Endothelial cell of umbilical vein (primary cell): ENCODE measurements around the gene TMEM81. TPM values are rescaled to one million over a fixed set of nuclear protein-coding genes. Genes with fewer than 3 reads are reported as not detected.

Source experiments
- BruUV-seq: library from RNA; stranded (reverse); fragments of 400-500 nt; replicated peaks from 2 replicates; lab custom pipeline; 2021; lab: Mats Ljungman, UMichigan
- CTCF ChIA-PET: fragments of 300-600, 350-600 bp; sonication (Branson Sonifier 250); formaldehyde crosslinking; loops from one replicate; lab custom pipeline; 2021; ENCODE audit warnings: antibody characterized with exemption, inconsistent platforms; lab: Charles Lee
- POLR2A ChIA-PET: fragments of 300-600, 350-600 bp; sonication (Branson Sonifier 250); formaldehyde crosslinking; loops from one replicate; lab custom pipeline; 2021; ENCODE audit warnings: antibody characterized with exemption, inconsistent platforms; lab: Charles Lee
- DNase-seq: peaks from one replicate; pipeline ENCODE4 v3.0.0-alpha.2; 2011; ENCODE audit warnings: low read depth, low spot score
- FAIRE-seq: peaks from 2 replicates; lab custom pipeline; 2011; peaks lifted over from hg19 to GRCh38; lab: Jason Lieb, UNC
- H2AFZ ChIP-seq: 2 replicates; pipeline ENCODE4 v1.6.0; 2012; ENCODE audit warnings: low read depth, low read length, control low read depth, inconsistent platforms
- H3K27ac ChIP-seq: 2 replicates; pipeline ENCODE4 v1.5.1; 2011; ENCODE audit warnings: low read depth, mild to moderate bottlenecking, control low read depth, low read length, moderate library complexity; ENCODE audit not compliant: insufficient read depth
- H3K27me3 ChIP-seq, 2 experiments: 2 replicates each; pipeline versions ENCODE4 v1.6.0 to v1.6.1; 2011; ENCODE audit warnings: low read length in 2 of 2, mixed read lengths in 1 of 2; ENCODE audit not compliant: control insufficient read depth in 2 of 2, insufficient read depth in 2 of 2
- H3K36me3 ChIP-seq, 2 experiments: 2 replicates in 1 of 2; 3 replicates in 1 of 2; pipeline ENCODE4 v1.5.1; 2011; ENCODE audit warnings: low read length in 2 of 2, mild to moderate bottlenecking in 1 of 2, moderate library complexity in 1 of 2; ENCODE audit not compliant: control insufficient read depth in 2 of 2, insufficient read depth in 2 of 2; ENCODE audit errors: extremely low read depth in 1 of 2
- H3K4me1 ChIP-seq: 3 replicates; pipeline ENCODE4 v1.5.1; 2011; ENCODE audit warnings: mild to moderate bottlenecking, low read length; ENCODE audit not compliant: control insufficient read depth, insufficient read depth; ENCODE audit errors: extremely low read depth
- H3K4me2 ChIP-seq: 2 replicates; pipeline ENCODE4 v1.6.1; 2011; ENCODE audit warnings: low read length, control low read depth, mixed read lengths; ENCODE audit not compliant: insufficient read depth
- H3K4me3 ChIP-seq, 3 experiments: fragments of 200-600 bp in 1 of 3; sonication (generic), shearing (Covaris generic) in 1 of 3; replicated peaks in 1 of 3; 2 replicates each; pipeline ENCODE4 v1.5.1; 2011 to 2016; ENCODE audit warnings: control low read depth in 3 of 3, low read length in 3 of 3, mild to moderate bottlenecking in 2 of 3, inconsistent platforms in 1 of 3, low read depth in 1 of 3, moderate library complexity in 1 of 3; ENCODE audit not compliant: insufficient read depth in 1 of 3
- H3K79me2 ChIP-seq: 2 replicates; pipeline ENCODE4 v1.6.0; 2012; ENCODE audit warnings: low read length, inconsistent platforms; ENCODE audit not compliant: control insufficient read depth, insufficient read depth
- H3K9ac ChIP-seq: replicated peaks from 2 replicates; pipeline ENCODE3; 2011; ENCODE audit warnings: low read length, control low read depth; ENCODE audit not compliant: insufficient read depth; ENCODE audit errors: extremely low read depth
- H3K9me1 ChIP-seq: replicated peaks from 3 replicates; pipeline ENCODE4 v1.6.0; 2011; ENCODE audit warnings: mild to moderate bottlenecking, low read length; ENCODE audit not compliant: control insufficient read depth, insufficient read depth; ENCODE audit errors: extremely low read depth
- H3K9me3 ChIP-seq: replicated peaks from 2 replicates; pipeline ENCODE4 v1.5.1; 2012; ENCODE audit warnings: low read length, inconsistent platforms; ENCODE audit not compliant: control insufficient read depth, insufficient read depth
- H4K20me1 ChIP-seq: replicated peaks from 2 replicates; pipeline ENCODE3; 2011; ENCODE audit warnings: mild to moderate bottlenecking, low read length; ENCODE audit not compliant: control insufficient read depth, insufficient read depth; ENCODE audit errors: extremely low read depth
- EZH2 ChIP-seq: IDR thresholded peaks from 2 replicates; pipeline ENCODE4 v1.6.1; 2012; ENCODE audit warnings: borderline replicate concordance, low read depth, mild to moderate bottlenecking, moderate library complexity, low read length, inconsistent platforms; ENCODE audit not compliant: severe bottlenecking
- FOS ChIP-seq: IDR thresholded peaks from 2 replicates; pipeline ENCODE4 v1.6.1; 2011; ENCODE audit warnings: mild to moderate bottlenecking, low read length, moderate library complexity, borderline replicate concordance; ENCODE audit not compliant: insufficient read depth
- GATA2 ChIP-seq: IDR thresholded peaks from 2 replicates; pipeline ENCODE4 v1.7.0; 2011; ENCODE audit warnings: low read depth, mild to moderate bottlenecking, moderate library complexity, mixed read lengths, low read length; ENCODE audit not compliant: insufficient read length, insufficient read depth
- JUN ChIP-seq: IDR thresholded peaks from 2 replicates; pipeline ENCODE4 v1.6.1; 2011; ENCODE audit warnings: borderline replicate concordance, low read depth; ENCODE audit not compliant: insufficient read length, insufficient read depth
- MYC ChIP-seq: IDR thresholded peaks from one replicate; pipeline ENCODE4 v1.6.1; 2011; ENCODE audit warnings: mild to moderate bottlenecking, low read depth, low read length
- POLR2A ChIP-seq: IDR thresholded peaks from 2 replicates; pipeline ENCODE4 v1.6.1; 2012; ENCODE audit warnings: low read depth, mild to moderate bottlenecking, control low read depth, low read length
- POLR2AphosphoS5 ChIP-seq: IDR thresholded peaks from 2 replicates; pipeline ENCODE4 v1.6.1; 2012; ENCODE audit warnings: low read depth, mild to moderate bottlenecking, control low read depth, low read length, moderate library complexity; ENCODE audit not compliant: insufficient read depth
- dilution Hi-C: fragments of 300-500 bp; cut with MboI; formaldehyde crosslinking; loops from one replicate; pipeline ENCODE4 v1.15.0; 2019; ENCODE audit warnings: low sequenced_read_pairs; ENCODE audit not compliant: extremely low pct_ligation_motif_present
- intact Hi-C: fragments of 100-400 bp; cut with micrococcal nuclease; formaldehyde crosslinking; loops from one replicate; pipeline ENCODE4 v1.10.0; 2022
- polyA plus RNA-seq, 4 experiments: library from polyadenylated mRNA; depleted of rRNA in 3 of 4; stranded (reverse) in 3 of 4; unstranded in 1 of 4; fragments of >200 nt; gene quantifications; 2 replicates each; pipeline versions ENCODE4 v1.2.1 to v1.2.3, GENCODE V29; 2011 to 2012; ENCODE audit warnings: missing spikeins in 1 of 4
- total RNA-seq: library from RNA; stranded (reverse); gene quantifications from 2 replicates; pipeline ENCODE4 v1.2.3, GENCODE V29; 2021
- TF ChIP-seq, protein P1 (sequence below): IDR thresholded peaks from 2 replicates; pipeline ENCODE4 v1.6.1; 2011; ENCODE audit not compliant: insufficient read depth, insufficient read length
- TF ChIP-seq, protein P2 (sequence below), 2 donors: IDR thresholded peaks; 1 replicate in 1 of 2; 2 replicates in 1 of 2; pipeline ENCODE4 v1.5.1; 2011; ENCODE audit warnings: low read length in 2 of 2, mild to moderate bottlenecking in 2 of 2, moderate library complexity in 2 of 2, control low read depth in 1 of 2, inconsistent platforms in 1 of 2, low read depth in 1 of 2; ENCODE audit not compliant: insufficient read depth in 1 of 2; ENCODE audit errors: extremely low read depth in 1 of 2

The TMEM81 gene
- total and polyA plus RNA-seq, 2 donors (not counting 3 experiments of a cell fraction or from before 2014, with no cell fraction given), result 1.5 to 2.9 TPM

GRCh38 chr1:205058853-205059252 lies 25.4 kb downstream of the TMEM81 start:
- CTCF ChIA-PET, result interaction anchor here (1.5 to 1.8 kb wide), 2 partner anchors 68 to 69 kb away, joined by 3 to 6 read pairs; no protein-coding TSS in a partner anchor
- intact Hi-C loops, result no loop called here
- BruUV-seq, result no TSS peak
- Histone ChIP-seq H3K27me3 (peaks cover 0 to 2% of the 10 kb centered on the region in 2 experiments), H3K4me2 (no peak overlapping the region), H3K4me3 (no peak overlapping the region), H3K79me2 (no peaks in the 10 kb centered on the region), H3K36me3 (no peaks in the 10 kb centered on the region), H4K20me1 (no peaks in the 10 kb centered on the region), H2AFZ (no peak overlapping the region), H3K9ac (no peak overlapping the region), H3K9me1 (no peaks in the 10 kb centered on the region), H3K9me3 (no peaks in the 10 kb centered on the region), H3K27ac (no peak overlapping the region), H3K4me1 (no peaks in the 10 kb centered on the region)
- FAIRE-seq (no peak), DNase-seq (no peak)
- POLR2A ChIA-PET, result no interaction called here
- TF ChIP-seq JUN, result no peak
- TF ChIP-seq, protein P1, sequence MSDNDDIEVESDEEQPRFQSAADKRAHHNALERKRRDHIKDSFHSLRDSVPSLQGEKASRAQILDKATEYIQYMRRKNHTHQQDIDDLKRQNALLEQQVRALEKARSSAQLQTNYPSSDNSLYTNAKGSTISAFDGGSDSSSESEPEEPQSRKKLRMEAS, result no peak
- TF ChIP-seq MYC, result no peak
- no peak for TF ChIP-seq FOS
- no peak for TF ChIP-seq GATA2
- no peak for TF ChIP-seq POLR2AphosphoS5
- TF ChIP-seq POLR2A, result no peak
- TF ChIP-seq EZH2, result no peak
- TF ChIP-seq, protein P2, sequence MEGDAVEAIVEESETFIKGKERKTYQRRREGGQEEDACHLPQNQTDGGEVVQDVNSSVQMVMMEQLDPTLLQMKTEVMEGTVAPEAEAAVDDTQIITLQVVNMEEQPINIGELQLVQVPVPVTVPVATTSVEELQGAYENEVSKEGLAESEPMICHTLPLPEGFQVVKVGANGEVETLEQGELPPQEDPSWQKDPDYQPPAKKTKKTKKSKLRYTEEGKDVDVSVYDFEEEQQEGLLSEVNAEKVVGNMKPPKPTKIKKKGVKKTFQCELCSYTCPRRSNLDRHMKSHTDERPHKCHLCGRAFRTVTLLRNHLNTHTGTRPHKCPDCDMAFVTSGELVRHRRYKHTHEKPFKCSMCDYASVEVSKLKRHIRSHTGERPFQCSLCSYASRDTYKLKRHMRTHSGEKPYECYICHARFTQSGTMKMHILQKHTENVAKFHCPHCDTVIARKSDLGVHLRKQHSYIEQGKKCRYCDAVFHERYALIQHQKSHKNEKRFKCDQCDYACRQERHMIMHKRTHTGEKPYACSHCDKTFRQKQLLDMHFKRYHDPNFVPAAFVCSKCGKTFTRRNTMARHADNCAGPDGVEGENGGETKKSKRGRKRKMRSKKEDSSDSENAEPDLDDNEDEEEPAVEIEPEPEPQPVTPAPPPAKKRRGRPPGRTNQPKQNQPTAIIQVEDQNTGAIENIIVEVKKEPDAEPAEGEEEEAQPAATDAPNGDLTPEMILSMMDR (IDR thresholded peaks at IDR 0.05; ENCODE audit: extremely low read depth in 1 of 2, insufficient read depth in 1 of 2, low read depth in 1 of 2, low read length in 2 of 2), result no peak
- dilution Hi-C loops, result no loop called here
